ENCODE data around the gene KRTAP19-1. TPM values are rescaled to one million over a fixed set of nuclear protein-coding genes. Genes with fewer than 3 reads are reported as not detected.
"Not testable (repeated sequence)": the region's sequence is repeated elsewhere in the genome, so short reads cannot be mapped to it uniquely, and the experiment has no call there.

The KRTAP19-1 gene
- total RNA-seq: 10 to 100 TPM in 1 of 4 donors, under 1 TPM in 1, not detected in 2; 0.59 to 18.3 TPM

DNA sequence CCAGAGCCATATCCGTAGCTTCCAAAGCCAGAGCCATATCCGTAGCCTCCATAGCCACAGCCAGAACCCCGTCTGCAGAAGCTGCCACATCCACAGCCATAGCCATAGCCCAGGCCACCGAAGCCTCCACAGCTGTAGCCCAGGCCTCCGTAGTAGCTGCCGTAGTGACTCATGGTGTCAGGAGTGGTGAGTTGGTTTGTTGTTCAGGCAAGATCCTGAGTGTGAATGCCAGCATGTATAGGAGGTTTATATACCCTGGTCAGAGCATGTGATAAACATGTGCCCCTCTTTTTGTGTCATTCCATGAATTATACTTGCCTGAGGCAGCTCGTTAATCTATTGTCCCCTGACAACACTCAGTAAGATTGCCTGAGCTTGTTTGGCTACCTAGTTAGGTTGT is at the start of gene KRTAP19-1:
Gene KRTAP19-1 (minus strand): TSS at position 223 of the 400 bp plus-strand sequence. CDS start 50 bp downstream, at position 173.
- no peak within 1 kb of the TSS for H3K4me3 ChIP-seq (ENCODE audit: low read depth, poor library complexity, severe bottlenecking)
- no peak for DNase-seq (ENCODE audit: low spot score in 2 of 2)
- WGBS, 2 donors: 77 to 80% methylated on average over 7 of the region's 7 CpGs
- no peak for TF ChIP-seq POLR2A (IDR thresholded peaks at IDR 0.05)
- TF ChIP-seq, protein P1, sequence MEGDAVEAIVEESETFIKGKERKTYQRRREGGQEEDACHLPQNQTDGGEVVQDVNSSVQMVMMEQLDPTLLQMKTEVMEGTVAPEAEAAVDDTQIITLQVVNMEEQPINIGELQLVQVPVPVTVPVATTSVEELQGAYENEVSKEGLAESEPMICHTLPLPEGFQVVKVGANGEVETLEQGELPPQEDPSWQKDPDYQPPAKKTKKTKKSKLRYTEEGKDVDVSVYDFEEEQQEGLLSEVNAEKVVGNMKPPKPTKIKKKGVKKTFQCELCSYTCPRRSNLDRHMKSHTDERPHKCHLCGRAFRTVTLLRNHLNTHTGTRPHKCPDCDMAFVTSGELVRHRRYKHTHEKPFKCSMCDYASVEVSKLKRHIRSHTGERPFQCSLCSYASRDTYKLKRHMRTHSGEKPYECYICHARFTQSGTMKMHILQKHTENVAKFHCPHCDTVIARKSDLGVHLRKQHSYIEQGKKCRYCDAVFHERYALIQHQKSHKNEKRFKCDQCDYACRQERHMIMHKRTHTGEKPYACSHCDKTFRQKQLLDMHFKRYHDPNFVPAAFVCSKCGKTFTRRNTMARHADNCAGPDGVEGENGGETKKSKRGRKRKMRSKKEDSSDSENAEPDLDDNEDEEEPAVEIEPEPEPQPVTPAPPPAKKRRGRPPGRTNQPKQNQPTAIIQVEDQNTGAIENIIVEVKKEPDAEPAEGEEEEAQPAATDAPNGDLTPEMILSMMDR (IDR thresholded peaks at IDR 0.05): no peak
- intact Hi-C loops (cut with DNase I; ENCODE audit: low total_unique reads): no loop called here

DNA sequence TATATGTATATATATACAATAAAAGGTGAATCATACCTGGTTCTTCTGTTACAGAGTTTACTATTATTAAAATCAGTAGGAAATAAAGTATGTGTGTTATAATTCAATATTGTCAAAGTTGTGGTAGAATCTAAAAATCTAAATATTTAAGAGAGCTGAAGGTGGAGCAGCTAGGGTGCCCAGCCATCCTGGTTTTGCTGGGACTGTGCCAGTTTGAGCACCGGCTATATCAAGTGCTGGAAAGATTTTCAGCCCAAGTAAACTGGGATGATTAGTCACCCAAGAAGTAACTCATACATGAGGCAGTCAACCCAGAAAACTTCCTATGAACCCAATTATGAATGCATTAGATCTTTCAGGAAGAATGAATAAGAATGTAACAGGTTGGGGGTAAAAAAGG is 38.7 kb upstream of the KRTAP19-1 start:
- TF ChIP-seq, protein P1 (IDR thresholded peaks at IDR 0.05): no peak
- TF ChIP-seq POLR2A (IDR thresholded peaks at IDR 0.05): no peak
- intact Hi-C loops (cut with DNase I; ENCODE audit: low total_unique reads): no loop called here
- no peak for DNase-seq (ENCODE audit: low spot score in 2 of 2)
- no peak overlapping the region for H3K4me3 ChIP-seq (ENCODE audit: low read depth, poor library complexity, severe bottlenecking)
- WGBS, 2 donors: 59 to 67% methylated on average over 1 of the region's 1 CpG

DNA sequence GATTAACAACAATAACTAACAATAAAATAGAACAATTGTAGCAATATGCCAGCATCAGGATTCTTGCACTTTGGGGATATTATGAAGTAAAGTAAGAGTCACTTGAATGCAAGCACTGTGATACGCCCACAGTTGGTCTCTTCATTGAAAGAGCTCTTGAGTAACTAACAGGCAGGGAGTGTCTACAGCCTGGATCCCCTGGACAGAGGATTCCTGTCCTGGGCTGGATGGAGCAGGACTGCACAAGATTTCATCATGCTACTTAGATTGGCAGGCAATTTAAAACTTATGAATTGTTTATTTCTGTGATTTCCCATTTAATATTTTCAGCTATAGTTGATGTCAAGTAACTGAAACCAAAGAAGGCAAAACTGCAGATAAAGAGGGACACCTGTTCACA is 35.5 kb upstream of the KRTAP19-1 start:
- DNase-seq (ENCODE audit: low spot score in 2 of 2): no peak
- 79 to 86% methylated on average over 1 of the region's 1 CpG for WGBS, 2 donors
- H3K4me3 ChIP-seq (ENCODE audit: low read depth, poor library complexity, severe bottlenecking): no peak overlapping the region
- intact Hi-C loops (cut with DNase I; ENCODE audit: low total_unique reads): no loop called here
- no peak for TF ChIP-seq POLR2A (IDR thresholded peaks at IDR 0.05)
- TF ChIP-seq, protein P1 (IDR thresholded peaks at IDR 0.05): no peak

DNA sequence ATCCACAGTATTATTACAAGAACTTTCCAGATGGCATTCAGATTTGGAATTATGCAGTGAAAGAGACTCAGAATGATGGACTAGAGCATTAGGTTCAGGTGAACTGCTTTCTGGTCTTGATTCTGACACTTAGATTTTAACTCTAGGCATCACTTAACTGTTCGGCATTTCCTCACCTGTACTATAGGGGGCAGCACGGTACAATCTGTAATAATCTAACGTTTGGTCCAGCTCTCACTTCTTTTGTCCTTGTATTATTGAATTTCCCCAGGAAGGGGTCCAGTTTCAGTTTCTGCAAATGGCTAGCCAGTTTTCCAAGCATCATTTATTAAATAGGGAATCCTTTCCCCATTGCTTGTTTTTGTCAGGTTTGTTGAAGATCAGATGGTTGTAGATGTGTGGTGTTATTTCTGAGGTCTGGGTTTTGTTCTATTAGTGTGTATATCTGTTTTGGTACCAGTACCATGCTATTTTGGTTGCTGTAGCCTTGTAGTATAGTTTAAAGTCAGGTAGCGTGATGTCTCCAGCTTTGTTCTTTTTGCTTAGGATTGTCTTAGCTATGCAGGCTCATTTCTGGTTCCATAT is 25.5 kb upstream of the KRTAP19-1 start:
- intact Hi-C loops (cut with DNase I; ENCODE audit: low total_unique reads); DNase-seq (ENCODE audit: low spot score in 2 of 2); H3K4me3 ChIP-seq (ENCODE audit: low read depth, poor library complexity, severe bottlenecking): not testable (repeated sequence)
- WGBS, 2 donors: 31 to 34% methylated on average over 4 of the region's 4 CpGs

DNA sequence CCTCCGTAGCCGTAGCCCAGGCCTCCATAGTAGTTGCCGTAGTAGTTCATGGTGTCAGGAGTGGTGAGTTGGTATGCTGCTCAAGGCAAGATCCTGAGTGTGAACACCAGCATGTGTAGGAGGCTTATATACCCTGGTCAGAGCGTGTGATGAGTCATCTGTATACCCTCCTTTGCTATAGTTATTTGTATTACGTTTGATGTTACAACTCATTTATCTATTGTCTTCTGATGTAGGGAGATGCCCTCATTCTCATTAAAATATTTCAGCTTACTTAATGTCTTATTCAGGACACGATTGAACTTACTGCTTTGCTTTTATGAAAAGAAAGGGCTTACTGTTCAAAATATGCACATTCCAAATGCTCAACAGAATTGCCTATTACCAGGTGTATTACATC is 21.9 kb upstream of the KRTAP19-1 start, which contains the start of gene KRTAP19-5:
Gene KRTAP19-5 (minus strand): TSS at position 101 of the 400 bp plus-strand sequence. CDS start 51 bp downstream, at position 50.
- intact Hi-C loops (cut with DNase I; ENCODE audit: low total_unique reads): no loop called here
- WGBS, 2 donors: 74 to 78% methylated on average over 6 of the region's 6 CpGs
- TF ChIP-seq, protein P1 (IDR thresholded peaks at IDR 0.05): no peak
- TF ChIP-seq POLR2A (IDR thresholded peaks at IDR 0.05): no peak
- no peak for DNase-seq (ENCODE audit: low spot score in 2 of 2)
- H3K4me3 ChIP-seq (ENCODE audit: low read depth, poor library complexity, severe bottlenecking): no peak within 1 kb of the TSS

DNA sequence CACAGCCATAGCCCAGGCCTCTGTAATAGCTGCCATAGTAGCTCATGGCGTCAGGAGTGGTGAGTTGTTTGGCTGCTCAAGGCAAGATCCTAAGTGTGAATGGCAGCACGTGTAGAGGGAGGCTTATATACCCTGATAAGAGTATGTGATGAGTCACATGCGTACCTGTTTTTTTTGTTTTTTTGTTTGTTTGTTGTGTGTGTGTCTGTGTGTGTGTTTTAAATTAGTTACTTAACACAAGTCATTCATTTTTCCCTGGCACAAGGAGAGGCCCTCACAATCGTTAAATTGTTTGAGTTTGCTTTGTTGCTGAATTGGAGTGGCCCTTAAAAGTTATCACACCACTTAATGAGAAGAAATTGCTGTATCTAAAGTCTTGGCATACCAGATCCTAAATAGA is 16.9 kb upstream of the KRTAP19-1 start, which contains the start of gene KRTAP19-4:
Gene KRTAP19-4 (minus strand): TSS at position 101 of the 400 bp plus-strand sequence. CDS start 55 bp downstream, at position 46.
- DNase-seq (ENCODE audit: low spot score in 2 of 2): no peak
- H3K4me3 ChIP-seq (ENCODE audit: low read depth, poor library complexity, severe bottlenecking): no peak within 1 kb of the TSS

More for the DNA sequence above, 16.9 kb upstream of the KRTAP19-1 start, which contains the start of gene KRTAP19-4:
- intact Hi-C loops (cut with DNase I; ENCODE audit: low total_unique reads): no loop called here
- no peak for TF ChIP-seq POLR2A (IDR thresholded peaks at IDR 0.05)
- TF ChIP-seq, protein P1 (IDR thresholded peaks at IDR 0.05): no peak
- WGBS, 2 donors: 62 to 82% methylated on average over 4 of the region's 4 CpGs

Measured in lower leg skin (tissue), 4 donors.